HG03095 (cell line): Measurements from ENCODE around the gene SIGLEC1.

Experiments
- ATAC-seq: cut with Tn5 transposase; IDR thresholded peaks from one replicate; pipeline ENCODE4 v1.9.1; 2021; ENCODE audit warnings: moderate library complexity; ENCODE audit not compliant: unreplicated experiment

SIGLEC1 gene

DNA sequence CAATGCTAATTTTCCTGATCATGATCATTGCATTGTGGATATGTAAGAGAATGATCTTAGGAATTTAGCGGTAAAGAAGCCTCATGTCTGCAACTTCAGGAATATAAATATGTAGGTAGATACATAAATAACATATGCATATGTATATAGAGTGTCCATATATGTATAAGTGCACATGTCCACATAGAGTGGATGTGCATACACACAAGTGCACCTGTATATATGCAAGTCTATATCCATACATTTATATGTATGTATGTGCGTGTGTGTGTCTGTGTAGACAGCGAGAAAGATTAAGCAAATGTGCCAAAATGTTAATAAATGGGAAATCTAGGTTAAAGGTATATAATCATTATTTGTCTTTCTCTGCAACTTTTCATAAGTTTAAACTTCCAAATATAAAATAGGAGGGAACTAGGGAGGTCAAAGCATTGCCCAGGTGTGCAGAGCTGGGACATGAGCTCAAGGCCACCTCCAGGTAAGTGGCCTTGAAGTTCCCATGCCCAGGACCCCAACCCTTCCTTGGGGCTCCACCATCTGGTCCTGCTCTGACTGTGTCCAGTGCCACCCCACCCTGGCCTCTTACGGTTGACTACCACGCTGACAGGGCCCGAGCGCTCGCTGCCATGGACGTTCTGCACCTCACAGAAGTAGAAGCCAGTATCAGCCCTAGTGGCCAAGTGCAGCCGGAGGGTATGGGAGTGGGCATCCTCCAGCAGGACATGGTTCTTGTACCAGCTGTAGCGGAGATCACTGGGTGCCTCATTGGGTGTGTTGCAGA lies 9.6 kb downstream of the SIGLEC1 start:
- ATAC-seq, result no peak

DNA sequence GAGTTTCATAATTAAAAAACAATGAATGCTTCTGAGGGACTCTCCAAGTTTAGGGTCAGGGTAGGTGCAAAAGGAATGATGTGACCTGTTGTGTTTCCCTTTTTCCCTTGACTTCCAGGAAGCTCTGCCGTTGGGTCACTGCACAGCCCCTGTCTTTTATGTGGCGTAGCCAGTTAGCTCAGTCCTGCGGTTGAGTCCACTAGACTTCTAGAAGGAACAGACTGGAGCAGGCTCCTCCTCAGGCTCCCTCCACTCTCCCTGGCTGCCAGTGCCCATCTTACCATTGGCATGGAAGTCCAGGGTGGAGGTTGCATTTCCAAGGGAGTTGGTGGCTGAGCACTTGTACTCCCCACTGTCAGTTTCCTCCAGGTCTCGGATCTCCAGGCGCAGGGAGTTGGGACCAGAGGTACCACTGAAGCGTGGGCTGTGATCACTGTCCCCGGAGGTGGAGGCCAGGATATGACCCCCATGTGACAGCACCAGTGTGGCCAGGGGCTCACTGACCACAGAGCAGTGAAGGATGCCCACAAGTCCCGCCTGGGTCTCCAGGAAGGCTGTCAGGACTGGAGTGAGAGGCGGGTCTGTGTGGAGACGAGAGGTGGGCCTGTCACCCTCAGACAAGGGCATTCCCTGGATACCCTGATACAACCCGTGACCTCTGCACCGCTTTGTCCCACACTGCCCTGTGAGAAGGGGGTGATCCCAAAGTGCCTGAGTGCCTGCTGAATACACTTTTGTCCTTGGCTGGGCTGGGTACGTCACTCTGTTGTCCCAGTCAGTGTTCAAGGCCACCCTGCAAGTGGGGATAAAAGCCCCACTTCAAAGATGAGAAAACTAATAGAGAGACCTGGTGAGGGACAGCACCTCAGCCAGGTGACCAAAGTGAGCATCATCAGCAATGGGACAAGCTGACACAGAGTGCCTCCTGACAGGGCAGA lies 11.1 kb downstream of the SIGLEC1 start:
- no peak for ATAC-seq

DNA sequence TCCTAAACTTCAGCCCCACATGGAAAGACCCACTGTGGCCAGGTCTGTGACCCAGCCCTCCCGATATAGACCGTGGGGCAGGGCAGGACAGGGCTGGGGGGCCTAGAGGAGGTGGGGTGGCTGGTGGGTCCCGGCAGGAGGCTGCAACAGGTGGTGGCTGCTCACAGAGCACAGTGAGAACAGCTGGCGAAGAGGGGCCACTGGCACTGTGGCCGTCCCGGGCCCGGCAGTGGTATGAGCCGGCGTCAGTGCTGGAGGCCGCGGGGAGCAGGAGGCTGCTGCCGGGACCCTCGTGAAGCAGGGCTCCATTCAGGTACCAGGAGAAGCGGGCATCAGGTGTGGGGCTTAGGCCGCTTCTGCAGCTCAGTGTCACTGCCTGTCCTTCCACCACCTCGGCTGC lies 13.4 kb downstream of the SIGLEC1 start:
- ATAC-seq, result no peak

DNA sequence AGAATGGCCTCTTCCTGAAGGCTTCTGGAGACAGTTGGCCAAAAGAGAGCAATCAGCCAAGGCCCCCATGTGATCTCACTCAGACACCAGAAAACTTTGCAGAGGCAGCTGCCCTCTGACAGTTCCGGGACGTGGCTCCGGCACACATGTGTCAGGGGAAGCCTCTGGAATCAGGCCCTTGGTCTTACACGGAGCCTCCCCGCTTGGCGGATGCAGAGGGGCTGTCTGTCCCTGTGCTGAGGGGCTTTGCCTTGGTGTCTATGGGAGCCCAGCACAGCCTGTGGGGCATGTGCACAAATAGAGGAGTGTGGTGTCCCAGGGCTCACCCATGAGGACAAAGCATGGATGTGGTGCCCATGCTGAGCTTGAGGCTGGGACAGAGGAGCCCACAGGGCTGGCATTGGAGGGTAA lies 13.8 kb downstream of the SIGLEC1 start:
- ATAC-seq, result no peak

DNA sequence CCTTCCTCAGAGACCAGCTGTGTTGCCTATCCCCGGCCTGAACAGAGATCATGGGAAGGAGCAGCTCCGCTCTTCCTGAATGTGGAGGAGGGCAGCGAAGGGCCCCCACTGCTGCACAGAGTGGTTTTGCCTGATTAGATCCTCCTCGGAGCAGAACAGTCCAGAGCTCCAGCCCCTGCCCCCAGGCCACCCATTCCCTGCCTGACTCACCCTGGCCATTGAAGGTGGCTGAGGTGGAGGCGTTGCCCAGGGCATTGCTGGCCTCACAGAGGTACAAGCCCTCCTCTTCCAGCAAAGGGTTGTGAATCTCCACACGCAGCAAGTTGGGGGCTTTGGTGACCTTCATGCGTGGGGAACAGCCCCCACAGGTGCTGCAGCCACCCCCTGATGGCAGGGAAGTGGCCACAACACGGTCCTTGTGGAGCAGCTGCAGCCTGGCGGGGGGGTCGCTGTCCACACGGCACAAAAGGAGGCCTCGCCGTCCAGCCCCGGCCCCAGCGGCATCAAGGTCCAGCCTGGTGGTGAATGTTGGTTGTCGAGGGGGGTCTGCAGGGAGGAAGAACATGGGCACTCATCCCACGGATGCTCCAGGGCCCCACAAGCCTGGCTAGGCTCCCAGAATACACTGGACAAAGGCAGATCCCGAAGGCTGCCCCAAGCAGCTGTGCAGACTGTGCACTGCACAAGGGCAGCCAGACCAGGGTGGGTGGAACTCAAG lies 14.7 kb downstream of the SIGLEC1 start:
- no peak for ATAC-seq

DNA sequence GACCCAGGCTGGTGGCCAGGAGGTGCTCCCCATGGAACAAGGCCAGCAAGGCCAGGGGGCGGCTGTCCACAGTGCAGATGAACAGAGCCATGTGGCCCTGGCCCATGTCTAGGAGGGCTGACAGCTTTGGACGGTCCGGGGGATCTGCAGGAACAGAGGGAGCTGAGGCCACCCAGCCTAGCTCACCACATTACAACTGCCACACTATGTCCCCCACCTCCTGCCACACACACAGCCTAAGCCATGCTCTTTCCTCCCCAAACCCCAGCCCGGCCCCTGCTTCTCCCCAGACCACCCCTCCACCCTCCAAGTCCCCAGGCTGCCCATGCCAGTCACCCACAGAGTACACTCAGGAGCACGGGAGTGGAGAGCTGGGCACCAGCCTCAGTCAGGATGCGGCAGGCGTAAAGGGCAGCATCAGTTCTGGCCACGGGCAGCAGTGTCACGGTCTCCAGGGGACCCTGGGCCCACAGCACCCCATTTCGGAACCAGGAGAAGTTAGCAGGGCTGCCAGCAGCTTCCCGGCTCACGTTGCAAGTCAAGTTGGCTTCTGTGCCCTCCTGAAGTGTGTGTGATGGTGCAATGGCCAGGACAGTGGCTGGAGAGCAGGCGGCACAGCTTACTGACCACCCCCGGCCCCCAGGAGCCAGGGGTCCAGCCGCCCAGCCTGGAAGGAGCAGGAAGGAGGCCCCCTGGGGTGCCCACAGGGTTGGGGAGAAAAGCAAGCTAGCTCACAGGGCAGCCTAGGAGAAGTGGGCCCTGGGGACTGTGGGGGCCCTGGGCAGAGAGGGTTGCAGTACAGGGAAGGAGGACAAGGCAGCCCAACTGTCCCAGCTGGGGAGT lies 15.4 kb downstream of the SIGLEC1 start:
- ATAC-seq, result no peak

DNA sequence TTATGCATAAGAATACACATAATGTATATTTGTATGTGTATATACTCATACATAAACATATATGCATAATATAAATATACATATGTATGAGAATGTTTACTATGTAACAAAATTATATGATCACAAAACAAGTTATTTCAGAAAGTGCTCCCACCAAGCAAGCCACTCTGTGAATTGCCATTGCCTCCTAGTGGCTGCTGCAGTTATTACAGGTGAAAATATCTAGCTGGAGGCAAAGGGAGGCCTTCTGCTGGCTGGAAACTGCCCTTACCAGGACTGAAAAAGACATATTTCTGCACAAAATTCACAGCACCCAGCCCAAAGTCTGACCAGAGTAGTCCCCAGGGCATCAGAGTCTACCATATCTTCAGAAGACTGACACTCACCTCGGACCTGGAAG lies 16.2 kb downstream of the SIGLEC1 start:
- no peak for ATAC-seq

DNA sequence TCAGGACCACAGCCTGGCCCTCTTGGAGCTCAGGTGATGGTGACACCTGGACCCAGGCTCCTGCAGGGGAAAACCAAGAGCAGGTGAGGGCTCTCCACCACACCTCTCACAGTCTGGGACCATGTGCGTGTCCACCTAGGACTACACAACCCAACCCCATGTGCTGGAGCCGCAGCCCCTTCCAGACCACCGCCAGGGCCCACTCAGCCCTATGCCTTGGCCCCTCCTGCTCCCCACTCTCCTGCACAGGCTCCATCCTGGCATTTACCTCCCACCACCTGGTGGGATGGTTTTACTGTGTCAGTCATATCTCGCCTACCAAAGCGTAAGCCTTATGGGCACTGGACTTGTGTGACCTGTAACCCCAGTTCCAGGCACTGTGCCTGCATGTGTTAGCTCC lies 17.5 kb downstream of the SIGLEC1 start:
- ATAC-seq, result no peak

DNA sequence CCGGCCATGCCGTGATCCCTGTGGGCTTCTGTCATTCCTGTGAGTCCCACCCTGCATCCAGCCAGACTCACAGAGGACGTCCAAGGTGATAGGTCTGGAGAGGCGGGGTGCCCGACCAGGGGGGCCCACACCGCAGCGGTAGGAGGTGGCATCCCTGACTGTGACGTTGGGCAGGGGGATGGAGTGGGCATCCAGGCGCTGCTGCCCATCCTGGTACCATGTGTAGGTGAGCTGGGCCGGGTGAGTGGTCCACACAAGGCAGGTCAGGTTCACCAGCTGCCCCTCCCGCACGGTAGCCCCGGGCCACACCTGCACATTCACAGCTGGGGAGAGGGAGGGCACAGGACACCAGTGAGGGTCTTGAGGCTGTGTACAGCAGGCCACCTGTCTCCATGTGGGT lies 19.0 kb downstream of the SIGLEC1 start:
- no peak for ATAC-seq

DNA sequence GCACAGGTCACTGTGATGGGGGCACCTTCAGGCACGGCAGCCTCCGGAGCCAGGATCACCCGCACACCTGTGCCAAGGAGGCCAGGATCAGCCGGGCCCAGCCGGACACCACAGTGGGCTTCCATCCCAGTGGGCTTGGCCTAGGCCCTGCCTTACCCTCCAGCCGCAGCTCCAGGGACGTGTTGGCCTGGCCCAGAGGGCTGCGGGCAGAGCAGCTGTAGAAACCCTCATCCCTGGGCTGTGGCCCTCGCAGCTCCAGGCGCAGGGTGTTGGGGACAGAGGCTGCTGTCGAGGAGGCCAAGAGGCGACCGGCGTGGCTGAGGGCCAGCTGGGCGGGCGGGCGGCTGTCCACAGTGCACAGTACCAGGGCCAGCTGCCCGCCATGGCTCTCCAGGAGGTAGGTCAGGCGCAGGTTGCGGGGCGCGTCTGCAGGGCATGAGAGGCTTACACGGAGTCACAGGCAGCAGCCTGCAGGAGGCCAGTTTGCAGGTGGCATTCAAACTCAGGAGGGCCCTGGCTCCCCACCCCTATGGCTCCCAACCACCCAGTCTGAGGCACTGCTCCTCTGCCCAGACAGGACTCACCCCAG lies 19.6 kb downstream of the SIGLEC1 start:
- ATAC-seq, result no peak

DNA sequence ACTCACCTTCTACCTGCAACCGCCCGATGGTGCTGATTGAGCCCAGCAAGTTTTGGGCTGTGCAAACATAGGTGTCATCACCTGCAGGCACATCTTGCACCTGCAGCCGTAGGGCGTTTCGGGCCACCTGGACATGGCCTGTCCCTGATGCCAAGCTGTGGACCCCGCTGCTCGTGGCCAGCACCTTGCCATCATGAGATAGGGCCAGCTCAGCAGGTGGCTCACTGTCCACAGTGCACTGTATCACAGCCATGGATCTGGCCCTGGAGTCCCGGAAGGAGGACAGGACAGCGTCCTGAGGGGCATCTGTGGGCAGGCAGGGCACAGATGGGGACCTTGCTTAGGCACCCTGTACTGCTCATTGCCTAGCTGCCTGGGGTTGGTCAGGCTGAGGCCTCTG lies 20.5 kb downstream of the SIGLEC1 start:
- no peak for ATAC-seq

DNA sequence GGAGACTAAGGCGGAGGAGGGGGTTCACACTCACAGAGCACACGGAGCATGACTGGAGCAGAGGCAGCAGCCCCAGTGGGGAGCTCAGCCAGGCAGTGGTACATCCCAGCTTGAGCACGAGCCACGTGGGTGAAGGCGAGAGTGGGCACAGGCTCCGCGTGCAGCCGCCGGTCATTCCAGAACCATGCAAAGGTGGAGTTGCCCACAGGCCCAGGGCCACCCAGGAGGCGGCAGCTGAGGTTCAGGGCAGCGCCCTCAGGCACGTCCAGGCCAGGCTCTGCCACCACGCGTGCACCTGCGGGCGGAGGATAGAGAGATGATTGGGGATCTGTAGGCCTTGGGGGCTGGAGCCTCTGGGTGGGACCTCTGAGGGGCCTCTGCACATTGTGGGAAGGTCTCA lies 21.1 kb downstream of the SIGLEC1 start:
- no peak for ATAC-seq

DNA sequence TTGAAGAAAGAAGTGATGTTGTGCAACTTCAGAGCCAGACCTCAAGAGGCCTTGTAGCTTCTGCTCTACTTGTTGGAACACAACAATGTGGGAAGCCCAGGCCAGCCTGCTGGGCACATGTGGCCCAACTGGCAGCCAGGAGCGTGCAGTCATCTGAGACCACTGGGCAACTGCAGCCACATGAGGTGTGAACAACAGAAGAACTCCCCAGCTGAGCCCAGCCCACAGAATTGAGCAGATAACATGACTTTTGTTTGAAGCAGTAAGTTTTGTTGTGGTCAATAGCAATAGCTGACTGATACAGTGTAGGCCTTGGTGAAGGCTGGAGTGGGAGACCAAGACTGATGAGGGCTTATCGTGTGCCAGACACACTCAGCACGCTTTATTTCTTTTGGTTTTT lies 22.0 kb downstream of the SIGLEC1 start:
- ATAC-seq, result no peak

DNA sequence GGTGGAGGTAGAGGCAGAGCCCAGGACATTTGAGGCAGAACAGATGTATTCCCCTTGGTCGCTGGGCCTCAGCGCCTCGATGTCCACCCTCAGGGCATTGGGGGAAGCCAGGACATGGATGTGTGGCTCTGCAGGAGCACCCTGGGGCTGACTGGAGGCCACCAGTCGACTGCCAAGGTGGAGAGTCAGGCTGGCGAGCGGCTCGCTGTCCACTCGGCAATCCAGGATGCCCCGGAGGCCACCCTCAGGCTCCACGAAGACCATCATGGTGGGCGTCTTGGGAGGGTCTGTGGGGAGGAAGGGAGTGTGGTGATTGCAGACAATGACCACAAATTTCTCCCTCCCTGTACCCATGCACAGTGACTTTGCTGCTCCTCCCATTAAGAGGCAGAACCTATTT lies 22.4 kb downstream of the SIGLEC1 start:
- ATAC-seq, result no peak

DNA sequence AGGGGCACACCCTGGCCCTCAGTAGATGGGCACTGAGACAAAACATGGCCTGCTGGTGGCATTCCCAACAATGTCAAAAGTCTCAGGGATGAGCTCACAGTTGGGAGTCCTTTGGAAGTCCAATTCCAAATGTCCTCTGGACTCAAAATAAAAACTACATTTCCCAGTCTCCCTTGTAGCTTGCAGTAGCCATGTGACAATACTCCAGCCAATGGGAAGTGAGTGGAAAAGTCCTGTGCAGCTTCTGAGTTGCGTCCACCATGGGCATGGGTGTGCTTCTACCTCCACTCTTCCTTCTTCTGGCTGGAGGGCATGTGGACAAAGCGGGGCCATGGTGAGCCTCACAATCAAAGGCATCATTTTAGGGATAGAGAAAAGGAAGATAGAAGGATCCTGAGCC lies 24.7 kb downstream of the SIGLEC1 start:
- no peak for ATAC-seq

DNA sequence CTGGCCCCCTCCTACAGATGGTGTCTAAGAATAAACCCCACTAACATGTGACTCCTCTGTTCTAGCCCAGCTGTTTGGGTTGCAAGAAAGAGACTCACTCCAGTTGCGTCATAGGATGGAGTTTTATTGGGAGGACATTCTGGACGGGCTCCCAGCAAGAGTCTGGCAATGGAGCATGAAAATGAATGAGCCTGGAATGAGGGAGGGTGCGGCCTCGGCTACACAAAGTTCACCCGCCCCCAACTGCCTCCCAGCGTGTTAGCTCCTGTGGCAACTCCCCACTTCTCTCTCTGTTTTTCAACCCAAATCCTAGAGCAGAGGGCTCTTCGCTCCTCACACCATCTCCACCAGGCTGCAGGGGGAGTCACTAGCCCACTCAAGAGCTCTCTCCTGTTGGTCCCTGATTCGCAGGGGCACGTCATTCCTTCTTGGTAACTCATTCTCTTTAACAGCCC lies 25.5 kb downstream of the SIGLEC1 start:
- ATAC-seq, result no peak

DNA sequence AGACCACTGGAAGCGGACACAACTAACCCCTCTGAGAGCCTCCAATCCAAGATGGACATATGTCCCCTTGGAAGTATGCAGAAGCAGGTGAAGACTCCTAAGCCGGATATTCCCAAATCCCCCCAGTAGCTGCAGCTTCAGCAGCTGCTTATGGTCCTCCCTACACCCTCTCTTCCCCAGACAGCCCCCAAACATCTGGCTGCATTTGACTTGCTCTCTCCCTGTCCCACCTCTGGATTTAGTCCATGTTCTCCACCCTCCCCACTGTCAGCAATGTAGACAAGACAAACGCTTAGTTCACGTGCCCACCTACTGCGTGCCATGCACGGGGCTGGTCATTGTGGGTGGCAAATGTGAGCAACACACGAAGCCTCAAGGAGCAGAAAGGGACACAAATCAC lies 26.0 kb downstream of the SIGLEC1 start:
- no peak for ATAC-seq

DNA sequence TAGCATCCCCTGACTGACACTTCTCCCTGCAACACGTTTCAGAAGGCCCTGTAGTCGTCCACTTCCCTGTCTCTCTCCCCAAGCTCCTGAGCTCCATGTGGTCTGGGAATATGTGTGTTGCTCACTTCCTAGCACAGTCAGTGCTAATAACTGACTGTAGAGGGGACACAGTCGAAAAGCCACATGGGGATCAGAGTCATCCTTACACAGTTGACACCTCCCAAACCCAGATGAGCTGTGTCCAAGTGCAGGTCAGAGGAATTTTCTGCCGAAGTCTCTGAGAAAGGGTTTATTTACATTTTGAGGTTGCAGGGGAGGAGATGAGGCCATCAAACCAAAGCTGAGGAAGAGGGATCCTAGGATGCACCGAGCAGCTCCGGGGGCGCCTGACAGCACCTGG lies 27.1 kb downstream of the SIGLEC1 start:
- ATAC-seq, result no peak

DNA sequence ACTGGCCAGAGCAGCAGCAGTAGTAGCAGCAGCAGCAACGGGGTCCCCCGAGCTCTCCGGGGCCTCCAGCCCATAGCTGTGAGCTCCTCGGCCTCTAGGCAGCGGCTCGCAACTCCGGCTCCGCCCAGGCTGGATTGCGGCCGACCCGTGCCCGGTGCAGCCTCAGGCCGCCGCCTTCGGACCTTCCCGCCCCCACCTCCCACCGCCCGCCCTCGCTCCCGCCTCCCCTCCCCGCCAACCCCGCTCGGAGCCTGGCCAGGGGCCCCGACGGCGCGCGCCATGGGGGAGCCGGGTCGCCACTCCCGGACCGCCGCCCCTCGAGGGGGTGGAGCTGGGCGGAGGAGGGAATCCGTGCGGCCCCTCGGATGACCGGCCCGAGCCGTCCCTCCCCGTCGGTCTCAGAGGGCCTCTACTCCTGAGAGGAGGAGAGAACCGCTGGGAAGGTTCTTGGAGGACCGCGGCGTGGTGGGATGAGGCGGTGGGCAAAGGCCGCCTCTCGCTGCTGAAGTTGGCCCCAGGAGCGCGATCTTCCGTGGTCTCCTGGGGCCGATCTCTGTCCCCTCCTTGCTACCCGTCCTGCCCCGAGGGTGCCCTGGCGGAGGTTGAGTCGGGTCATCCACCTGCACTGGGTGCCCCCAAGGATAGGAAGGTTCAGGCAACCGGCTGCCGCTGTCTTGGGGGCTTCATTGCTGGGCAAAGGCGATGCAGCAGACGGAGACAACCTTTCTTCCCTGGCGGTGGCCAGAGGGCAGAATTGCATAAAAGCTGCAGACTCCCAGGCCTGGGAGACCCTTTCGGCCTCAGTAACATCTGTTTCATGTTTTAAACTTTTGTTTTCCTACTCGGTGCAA lies 30.2 kb downstream of the SIGLEC1 start, which contains the start of gene ADAM33:
TSS of gene ADAM33 (minus strand) at position 80 of the 851 bp plus-strand sequence. CDS start at position 74, 6 bp downstream.
- no peak for ATAC-seq
